IMR-90 (cell line): ENCODE measurements around the gene CLEC2D. TPM values are rescaled to one million over a fixed set of nuclear protein-coding genes. Genes with fewer than 3 reads are reported as not detected.

ENCODE experiments used
- ATAC-seq: fragments of 200-7000 bp; cut with Tn5 transposase; 2 replicates; pipeline ENCODE4 v1.9.1; 2020; ENCODE audit warnings: low read depth, mild to moderate bottlenecking, moderate library complexity
- BruUV-seq: library from RNA; stranded (reverse); fragments of 400-500 nt; replicated peaks from 2 replicates; lab custom pipeline; 2021; lab: Mats Ljungman, UMichigan
- CTCF ChIA-PET: fragments of 300-600 bp; formaldehyde crosslinking; extraction: SDS; loops from one replicate; lab custom pipeline; 2021; ENCODE audit warnings: antibody characterized with exemption; lab: Yijun Ruan, JAX
- POLR2A ChIA-PET: fragments of 300-600 bp; sonication (Branson Sonifier 250); formaldehyde crosslinking; loops from one replicate; lab custom pipeline; 2022; ENCODE audit warnings: antibody characterized with exemption; ENCODE audit not compliant: unreplicated experiment; lab: Charles Lee
- DNase-seq: peaks from one replicate; pipeline ENCODE4 v3.0.0; 2013
- H2AFZ ChIP-seq: replicated peaks from 2 replicates; pipeline ENCODE3; 2013; ENCODE audit warnings: low read length, mild to moderate bottlenecking; ENCODE audit not compliant: poor library complexity
- H2AK5ac ChIP-seq: 2 replicates; pipeline ENCODE4 v1.6.1; 2013; ENCODE audit warnings: low read depth, low read length, inconsistent platforms
- H2AK9ac ChIP-seq: replicated peaks from 2 replicates; pipeline ENCODE3; 2013; ENCODE audit warnings: mild to moderate bottlenecking, low read depth, low read length, moderate library complexity; ENCODE audit not compliant: poor library complexity
- H2BK120ac ChIP-seq: 2 replicates; pipeline ENCODE4 v1.6.1; 2013; ENCODE audit warnings: low read depth, low read length, inconsistent platforms
- H2BK15ac ChIP-seq: 3 replicates; pipeline ENCODE4 v1.6.1; 2013; ENCODE audit warnings: low read depth, low read length, inconsistent platforms
- H2BK20ac ChIP-seq: 2 replicates; pipeline ENCODE4 v1.6.1; 2013; ENCODE audit warnings: low read depth, mild to moderate bottlenecking, inconsistent platforms, low read length, moderate library complexity
- H2BK5ac ChIP-seq: 2 replicates; pipeline ENCODE4 v1.6.1; 2013; ENCODE audit warnings: mild to moderate bottlenecking, low read depth, low read length, inconsistent platforms; ENCODE audit not compliant: poor library complexity, severe bottlenecking
- H3K14ac ChIP-seq: replicated peaks from 2 replicates; pipeline ENCODE4 v1.6.1; 2013; ENCODE audit warnings: low read depth, low read length, inconsistent platforms
- H3K18ac ChIP-seq: 2 replicates; pipeline ENCODE4 v1.6.1; 2013; ENCODE audit warnings: low read depth, low read length, control low read depth
- H3K23ac ChIP-seq: 2 replicates; pipeline ENCODE4 v1.6.1; 2013; ENCODE audit warnings: low read depth, low read length, inconsistent platforms
- H3K27ac ChIP-seq: 2 replicates; pipeline ENCODE4 v1.5.1; 2013; ENCODE audit warnings: mild to moderate bottlenecking, control low read depth, low read length; ENCODE audit not compliant: insufficient read depth
- H3K27me3 ChIP-seq: 2 replicates; pipeline ENCODE4 v1.6.1; 2013; ENCODE audit warnings: low read length; ENCODE audit not compliant: control insufficient read depth, insufficient read depth
- H3K36me3 ChIP-seq: 2 replicates; pipeline ENCODE4 v1.6.1; 2013; ENCODE audit warnings: low read length, mixed read lengths; ENCODE audit not compliant: control insufficient read depth, insufficient read depth
- H3K4ac ChIP-seq: 2 replicates; pipeline ENCODE4 v1.6.1; 2013; ENCODE audit warnings: low read depth, low read length, inconsistent platforms
- H3K4me1 ChIP-seq: 2 replicates; pipeline ENCODE4 v1.6.1; 2013; ENCODE audit warnings: low read length, mixed read lengths; ENCODE audit not compliant: control insufficient read depth, insufficient read depth
- H3K4me2 ChIP-seq: 2 replicates; pipeline ENCODE4 v1.6.1; 2013; ENCODE audit warnings: low read depth, mild to moderate bottlenecking, control low read depth, low read length, moderate library complexity
- H3K4me3 ChIP-seq: 2 replicates; pipeline ENCODE4 v1.5.1; 2013; ENCODE audit warnings: low read depth, mild to moderate bottlenecking, control low read depth, low read length, moderate library complexity; ENCODE audit not compliant: insufficient read depth
- H3K56ac ChIP-seq: 2 replicates; pipeline ENCODE4 v1.6.1; 2013; ENCODE audit warnings: low read length, inconsistent platforms; ENCODE audit not compliant: insufficient read depth; ENCODE audit errors: extremely low read depth
- H3K79me1 ChIP-seq, 2 experiments: 2 replicates each; pipeline ENCODE4 v1.6.1; 2013; ENCODE audit warnings: low read length in 2 of 2, inconsistent platforms in 1 of 2, low read depth in 1 of 2
- H3K9ac ChIP-seq: 2 replicates; pipeline ENCODE4 v1.6.1; 2013; ENCODE audit warnings: low read depth, low read length, control low read depth
- H3K9me1 ChIP-seq: 2 replicates; pipeline ENCODE4 v1.6.1; 2013; ENCODE audit warnings: low read length, inconsistent platforms; ENCODE audit not compliant: insufficient read depth
- H3K9me3 ChIP-seq: 2 replicates; pipeline ENCODE4 v1.6.1; 2013; ENCODE audit warnings: low read length; ENCODE audit not compliant: control insufficient read depth, insufficient read depth
- H4K20me1 ChIP-seq: 2 replicates; pipeline ENCODE4 v1.6.1; 2013; ENCODE audit warnings: low read length, inconsistent platforms; ENCODE audit not compliant: insufficient read depth
- H4K5ac ChIP-seq: 2 replicates; pipeline ENCODE4 v1.6.1; 2013; ENCODE audit warnings: mild to moderate bottlenecking, low read depth, low read length, control low read depth
- H4K8ac ChIP-seq, 2 experiments: 2 replicates each; pipeline ENCODE4 v1.6.1; 2013; ENCODE audit warnings: low read depth in 2 of 2, low read length in 2 of 2, control low read depth in 1 of 2, inconsistent platforms in 1 of 2
- H4K91ac ChIP-seq: 2 replicates; pipeline ENCODE4 v1.6.1; 2013; ENCODE audit warnings: low read depth, low read length, inconsistent platforms; ENCODE audit not compliant: insufficient read depth
- BHLHE40 ChIP-seq: fragments of 150-350 bp; IDR thresholded peaks from 2 replicates; pipeline ENCODE4 v1.6.1; 2016; ENCODE audit warnings: mild to moderate bottlenecking, low read depth, low read length
- CEBPB ChIP-seq: IDR thresholded peaks from 2 replicates; pipeline ENCODE4 v1.6.1; 2012; ENCODE audit warnings: low read depth, low read length, improper control_type of control experiment
- CHD1 ChIP-seq: IDR thresholded peaks from 2 replicates; pipeline ENCODE4 v1.6.1; 2012; ENCODE audit warnings: low read depth, low read length, improper control_type of control experiment
- CTCF ChIP-seq: conservative IDR thresholded peaks from 2 replicates; pipeline ENCODE4 v1.5.1; 2012; ENCODE audit warnings: mild to moderate bottlenecking, low read depth, low read length, improper control_type of control experiment
- ELK1 ChIP-seq: fragments of 150-350 bp; IDR thresholded peaks from 2 replicates; pipeline ENCODE4 v1.6.1; 2016; ENCODE audit warnings: low read depth, mild to moderate bottlenecking, low read length, moderate library complexity, borderline replicate concordance
- FOS ChIP-seq: fragments of 150-350 bp; IDR thresholded peaks from 2 replicates; pipeline ENCODE4 v1.6.1; 2016; ENCODE audit warnings: low read depth, low read length
- MAFK ChIP-seq: IDR thresholded peaks from 2 replicates; pipeline ENCODE4 v1.6.1; 2012; ENCODE audit warnings: low read depth, low read length, improper control_type of control experiment
- MAZ ChIP-seq: IDR thresholded peaks from 2 replicates; pipeline ENCODE4 v1.6.1; 2012; ENCODE audit warnings: low read depth, mild to moderate bottlenecking, low read length, improper control_type of control experiment, moderate library complexity, borderline replicate concordance
- MXI1 ChIP-seq: IDR thresholded peaks from 2 replicates; pipeline ENCODE4 v1.6.1; 2012; ENCODE audit warnings: low read depth, mild to moderate bottlenecking, low read length, moderate library complexity, borderline replicate concordance
- NFE2L2 ChIP-seq: fragments of 150-350 bp; IDR thresholded peaks from 2 replicates; pipeline ENCODE4 v1.6.1; 2016; ENCODE audit warnings: low read depth, mild to moderate bottlenecking, low read length
- POLR2A ChIP-seq: IDR thresholded peaks from 2 replicates; pipeline ENCODE4 v1.6.1; 2012; ENCODE audit warnings: mild to moderate bottlenecking, low read depth, low read length
- RAD21 ChIP-seq: IDR thresholded peaks from 2 replicates; pipeline ENCODE4 v1.6.1; 2012; ENCODE audit warnings: low read length, improper control_type of control experiment
- RCOR1 ChIP-seq: IDR thresholded peaks from 2 replicates; pipeline ENCODE4 v1.6.1; 2012; ENCODE audit warnings: mild to moderate bottlenecking, low read length, improper control_type of control experiment; ENCODE audit not compliant: insufficient replicate concordance
- RFX5 ChIP-seq: IDR thresholded peaks from 2 replicates; pipeline ENCODE4 v1.8.0; 2012; ENCODE audit warnings: low read depth, mild to moderate bottlenecking, low read length, moderate library complexity
- SMC3 ChIP-seq: fragments of 150-350 bp; IDR thresholded peaks from 2 replicates; pipeline ENCODE4 v1.6.1; 2016; ENCODE audit warnings: low read depth, mild to moderate bottlenecking, antibody characterized with exemption, low read length, moderate library complexity
- USF2 ChIP-seq: fragments of 150-350 bp; IDR thresholded peaks from 2 replicates; pipeline ENCODE4 v1.6.1; 2017; ENCODE audit warnings: mild to moderate bottlenecking, antibody characterized with exemption, low read length, low read depth
- WGBS, 2 experiments: methylation state at CpG; one replicate each; pipeline versions ENCODE4 v1.1.5 to v1.1.7; 2013; ENCODE audit warnings: missing lambda C conversion rate in 2 of 2; ENCODE audit not compliant: insufficient read length in 1 of 2; ENCODE audit errors: extremely low coverage in 2 of 2; 5-methylcytosine and 5-hydroxymethylcytosine counted together
- dilution Hi-C: fragments of 300-500 bp; cut with HindIII; formaldehyde crosslinking; loops from one replicate; pipeline ENCODE4 v1.14.3; 2018; ENCODE audit warnings: low sequenced_read_pairs; ENCODE audit not compliant: unreplicated experiment
- in situ Hi-C: fragments of 300-500 bp; cut with MboI; formaldehyde crosslinking; loops from 3 replicates; pipeline ENCODE4 v1.14.3; 2019; ENCODE audit warnings: low sequenced_read_pairs, inconsistent platforms, mixed read lengths
- intact Hi-C: fragments of 100-400 bp; cut with micrococcal nuclease; formaldehyde crosslinking; loops from 2 replicates; pipeline ENCODE4 v1.10.0; 2022
- polyA plus RNA-seq, 3 experiments: library from polyadenylated mRNA; depleted of rRNA; stranded (reverse); fragments of >200 nt; gene quantifications; 2 replicates each; pipeline ENCODE4 v1.2.3, GENCODE V29; 2012; ENCODE audit warnings: low replicate concordance in 1 of 3
- total RNA-seq: library from RNA; depleted of rRNA; stranded (reverse); fragments of >200 nt; gene quantifications from 2 replicates; pipeline ENCODE4 v1.2.3, GENCODE V29; 2012

Gene CLEC2D
- total and polyA plus RNA-seq, 2 of the 4 experiments (the other 2 are of a cell fraction): 0.72 to 1.2 TPM

GRCh38 chr12:9667403-9668160, 1.9 kb upstream of the CLEC2D start:
- Histone ChIP-seq H2BK5ac (no peak overlapping the region), H3K79me1 (no peaks in the 10 kb centered on the region), H4K20me1 (no peaks in the 10 kb centered on the region), H2AK9ac (no peak overlapping the region), H3K4ac (no peak overlapping the region), H3K4me3 (no peak overlapping the region), H2BK120ac (no peak overlapping the region), H3K56ac (no peak overlapping the region), H4K5ac (no peak overlapping the region), H3K4me1 (no peaks in the 10 kb centered on the region; the same call in 1 of the 2 replicates), H2BK20ac (no peak overlapping the region), H2BK15ac (no peak overlapping the region), H2AFZ (no peak overlapping the region), H3K36me3 (0 out of 2 replicates have a peak, but pooled peaks cover 1% of the 10 kb centered on the region), H3K18ac (no peak overlapping the region), H3K27ac (no peak overlapping the region), H3K9me1 (peaks cover 3% of the 10 kb centered on the region; the same call in 1 of the 2 replicates), H4K91ac (no peak overlapping the region), H3K14ac (no peak overlapping the region), H2AK5ac (no peak overlapping the region), H3K27me3 (no peaks in the 10 kb centered on the region), H3K4me2 (no peak overlapping the region), H3K23ac (no peak overlapping the region), H3K9me3 (no peaks in the 10 kb centered on the region), H3K9ac (no peak overlapping the region), H4K8ac (no peak overlapping the region)
- in situ Hi-C loops: no loop called here
- no peak for DNase-seq
- BruUV-seq: no TSS peak
- ChIA-PET POLR2A (no interaction called here), CTCF (no interaction called here)
- ATAC-seq: no peak
- no CpG with 5 or more reads among the region's 2 CpGs for WGBS, 2 experiments
- intact Hi-C loops: no loop called here
- dilution Hi-C loops: no loop called here
- no peak for TF ChIP-seq RAD21
- TF ChIP-seq BHLHE40: no peak
- no peak for TF ChIP-seq CHD1
- TF ChIP-seq MXI1: no peak
- no peak for TF ChIP-seq RFX5
- TF ChIP-seq MAZ: no peak
- no peak for TF ChIP-seq CEBPB
- no peak for TF ChIP-seq MAFK
- no peak for TF ChIP-seq ELK1
- no peak for TF ChIP-seq FOS
- no peak for TF ChIP-seq SMC3
- TF ChIP-seq CTCF: no peak
- TF ChIP-seq NFE2L2: no peak
- no peak for TF ChIP-seq POLR2A
- TF ChIP-seq USF2: no peak
- TF ChIP-seq RCOR1: no peak
